Kidney (tissue), 14 donors: ENCODE measurements around the gene NEDD4. TPM values are rescaled to one million over a fixed set of nuclear protein-coding genes. Genes with fewer than 3 reads are reported as not detected.
A peak's percentile ranks its signal among the peaks of the same experiment; 100 is the strongest.

Source experiments
- DNase-seq, 5 donors: peaks; one replicate each; pipeline ENCODE4 v3.0.0-alpha.2; 2013 to 2020
- FAIRE-seq: peaks from 2 replicates; lab custom pipeline; 2012; peaks lifted over from hg19 to GRCh38; lab: Jason Lieb, UNC
- H3K27ac ChIP-seq, 2 donors: one replicate each; pipeline ENCODE4 v1.7.0; 2013; ENCODE audit warnings: low read depth in 2 of 2, low read length in 2 of 2, inconsistent platforms in 1 of 2
- H3K27me3 ChIP-seq: one replicate; pipeline ENCODE4 v1.7.1; 2013; ENCODE audit warnings: low read length, inconsistent platforms; ENCODE audit not compliant: control insufficient read depth, insufficient read depth
- H3K36me3 ChIP-seq, 3 donors: one replicate each; pipeline versions ENCODE4 v1.7.0 to v1.7.1; 2013; ENCODE audit warnings: low read length in 3 of 3, control low read depth in 1 of 3, inconsistent platforms in 1 of 3; ENCODE audit not compliant: insufficient read depth in 3 of 3, control insufficient read depth in 2 of 3
- H3K4me1 ChIP-seq, 3 donors: one replicate each; pipeline versions ENCODE4 v1.7.0 to v1.7.1; 2013; ENCODE audit warnings: low read length in 3 of 3, inconsistent platforms in 1 of 3, low read depth in 1 of 3; ENCODE audit not compliant: control insufficient read depth in 2 of 3, insufficient read depth in 2 of 3
- H3K4me3 ChIP-seq, 3 donors: one replicate each; pipeline versions ENCODE4 v1.7.0 to v1.8.1; 2013; ENCODE audit warnings: low read length in 3 of 3, control low read depth in 1 of 3, inconsistent platforms in 1 of 3
- H3K9ac ChIP-seq, 3 donors: one replicate each; pipeline versions ENCODE4 v1.7.0 to v1.7.1; 2013; ENCODE audit warnings: low read length in 3 of 3, control low read depth in 1 of 3, inconsistent platforms in 1 of 3
- H3K9me3 ChIP-seq, 3 donors: one replicate each; pipeline versions ENCODE4 v1.7.0 to v1.7.1; 2013; ENCODE audit warnings: low read length in 3 of 3, control low read depth in 1 of 3, inconsistent platforms in 1 of 3; ENCODE audit not compliant: control insufficient read depth in 2 of 3, insufficient read depth in 1 of 3
- CTCF ChIP-seq: IDR thresholded peaks from 3 replicates; pipeline ENCODE4 v1.5.1; 2012; ENCODE audit warnings: mild to moderate bottlenecking, moderate library complexity, borderline replicate concordance; ENCODE audit not compliant: insufficient read depth; ENCODE audit errors: extremely low read depth
- intact Hi-C: fragments of 100-400 bp; cut with DNase I; formaldehyde crosslinking; loops from one replicate; pipeline ENCODE4 v1.11.1; 2022
- polyA plus RNA-seq: library from polyadenylated mRNA; stranded (reverse); fragments of 350-450 nt; fragmentation: Illumina TruSeq; extraction: RNeasy Lipid Tissue Mini Kit (QIAGEN cat#74804); gene quantifications from one replicate; pipeline ENCODE4 v1.2.3, GENCODE V29; 2014; ENCODE audit warnings: low read depth, low replicate concordance; ENCODE audit not compliant: insufficient read depth
- total RNA-seq: library from RNA; stranded (reverse); fragmentation: NEBNext Ultra II Directional; extraction: Animal tissue kit (Norgen Biotek cat#: 25700); gene quantifications from one replicate; pipeline ENCODE4 v1.2.1, GENCODE V29; 2021
- donor health status: control.
- donor health status: control.
- donor health status: control.
- donor health status: control.
- donor health status: control.
- donor health status: DM: yes; HTN: yes; CAD: no.
- donor health status: Normal renal cell carcinoma (clear cell type).

NEDD4 gene
- total and polyA plus RNA-seq, 2 donors from 2014 or later: 3.3 to 22.3 TPM

DNA sequence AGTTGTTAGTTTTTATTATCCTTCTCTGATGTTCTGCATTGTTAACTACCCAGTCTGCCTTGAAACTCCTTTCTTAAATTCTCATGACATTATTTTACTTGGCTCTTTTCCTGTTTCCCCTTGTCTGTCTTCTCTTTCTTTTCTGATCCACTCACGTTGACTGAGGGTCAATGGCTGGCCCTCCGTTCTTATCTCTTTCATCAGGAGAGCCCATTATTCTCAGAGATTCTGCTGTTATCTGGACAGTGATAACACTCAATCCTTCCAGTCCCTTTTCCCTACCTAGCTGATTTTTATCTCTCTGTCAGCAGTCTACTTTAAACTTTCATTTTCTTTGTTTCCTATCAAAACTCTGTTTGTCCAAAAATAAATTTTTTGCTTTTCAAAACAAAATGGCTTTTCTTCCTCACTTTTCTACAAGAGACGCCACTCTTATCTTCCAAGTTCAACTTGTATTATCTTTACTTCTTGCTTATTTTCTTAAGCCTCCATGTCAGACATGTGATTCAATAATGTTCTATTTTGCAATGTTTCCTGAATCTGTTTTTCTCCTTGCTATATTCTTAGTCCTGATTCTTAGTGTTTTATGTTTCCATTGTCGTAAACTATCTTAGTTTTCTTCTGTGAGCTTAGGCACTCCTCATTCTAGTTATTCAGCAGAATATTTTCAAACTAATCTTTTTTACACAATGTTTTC lies 120.2 kb downstream of the NEDD4 start:
- no peak for FAIRE-seq
- no peak overlapping the region for H3K9ac ChIP-seq

GRCh38 chr15:55872471-55872870 lies 120.9 kb downstream of the NEDD4 start:
- H3K9me3 ChIP-seq: no peaks in the 10 kb centered on the region
- TF ChIP-seq CTCF: no peak
- H3K4me1 ChIP-seq: no peaks in the 10 kb centered on the region
- no peak overlapping the region for H3K9ac ChIP-seq
- H3K4me3 ChIP-seq: peak overlapping the region in 2 of 3 donors; percentile 2 to 14
- intact Hi-C loops: no loop called here
- DNase-seq: peak in 1 of 5 donors; percentile 21
- FAIRE-seq: no peak
- no peaks in the 10 kb centered on the region for H3K27me3 ChIP-seq
- H3K27ac ChIP-seq: no peak overlapping the region
- no peaks in the 10 kb centered on the region for H3K36me3 ChIP-seq

More for the DNA sequence above, 120.2 kb downstream of the NEDD4 start:
- Histone ChIP-seq H3K4me1 (no peaks in the 10 kb centered on the region), H3K27ac (no peak overlapping the region), H3K4me3 (peak overlapping the region in 1 of 3 donors; percentile 14), H3K36me3 (no peaks in the 10 kb centered on the region), H3K9me3 (no peaks in the 10 kb centered on the region), H3K27me3 (no peaks in the 10 kb centered on the region)
- DNase-seq: peak in 2 of 5 donors; percentile 19 to 22
- intact Hi-C loops: no loop called here
- TF ChIP-seq CTCF: no peak

DNA sequence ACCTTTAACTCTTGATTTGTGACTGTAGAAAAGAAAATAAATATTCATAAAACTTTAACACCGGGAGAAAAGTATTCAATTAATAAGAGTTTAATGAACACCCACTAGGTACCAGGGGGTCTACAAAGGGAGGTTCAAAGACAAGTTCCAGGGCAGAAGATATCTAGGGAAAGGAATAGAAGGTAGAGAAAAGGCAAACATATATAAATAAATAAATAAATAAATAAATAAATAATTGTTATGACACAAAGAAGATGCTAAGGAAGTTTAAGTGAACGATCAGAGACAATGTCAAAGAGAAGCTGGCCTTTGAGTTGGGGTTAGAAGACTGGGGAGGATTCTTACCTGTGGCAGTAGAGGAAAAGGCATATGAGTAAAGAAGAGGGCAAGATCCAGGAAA lies 123.8 kb downstream of the NEDD4 start:
- no peak for FAIRE-seq
- intact Hi-C loops: no loop called here
- Histone ChIP-seq H3K27ac (no peak overlapping the region), H3K27me3 (no peaks in the 10 kb centered on the region), H3K9me3 (no peaks in the 10 kb centered on the region), H3K36me3 (no peaks in the 10 kb centered on the region), H3K4me3 (no peak overlapping the region), H3K9ac (no peak overlapping the region), H3K4me1 (no peaks in the 10 kb centered on the region)
- no peak for TF ChIP-seq CTCF
- no peak for DNase-seq
